ENCODE results near the gene PACRG.

DNA sequence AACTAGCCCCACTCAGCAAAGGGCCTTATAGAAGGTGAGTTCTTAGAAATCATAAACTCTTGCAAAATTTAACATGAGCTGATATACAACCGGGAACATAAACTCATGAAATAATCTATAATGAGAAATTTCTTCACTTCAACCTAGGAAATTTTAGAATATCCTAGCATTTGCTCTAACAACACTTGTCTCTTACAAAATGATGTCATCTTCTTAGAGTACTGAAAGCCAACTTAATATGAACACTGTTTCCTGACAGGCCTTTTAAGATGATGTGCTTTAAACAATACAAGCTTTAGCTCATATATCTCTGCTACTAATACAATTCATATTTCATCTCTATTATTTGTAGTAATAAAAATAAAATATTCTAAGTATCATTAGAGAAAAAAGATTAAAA is 932 bp downstream of the PACRG start:
- TF ChIP-seq, protein P1, sequence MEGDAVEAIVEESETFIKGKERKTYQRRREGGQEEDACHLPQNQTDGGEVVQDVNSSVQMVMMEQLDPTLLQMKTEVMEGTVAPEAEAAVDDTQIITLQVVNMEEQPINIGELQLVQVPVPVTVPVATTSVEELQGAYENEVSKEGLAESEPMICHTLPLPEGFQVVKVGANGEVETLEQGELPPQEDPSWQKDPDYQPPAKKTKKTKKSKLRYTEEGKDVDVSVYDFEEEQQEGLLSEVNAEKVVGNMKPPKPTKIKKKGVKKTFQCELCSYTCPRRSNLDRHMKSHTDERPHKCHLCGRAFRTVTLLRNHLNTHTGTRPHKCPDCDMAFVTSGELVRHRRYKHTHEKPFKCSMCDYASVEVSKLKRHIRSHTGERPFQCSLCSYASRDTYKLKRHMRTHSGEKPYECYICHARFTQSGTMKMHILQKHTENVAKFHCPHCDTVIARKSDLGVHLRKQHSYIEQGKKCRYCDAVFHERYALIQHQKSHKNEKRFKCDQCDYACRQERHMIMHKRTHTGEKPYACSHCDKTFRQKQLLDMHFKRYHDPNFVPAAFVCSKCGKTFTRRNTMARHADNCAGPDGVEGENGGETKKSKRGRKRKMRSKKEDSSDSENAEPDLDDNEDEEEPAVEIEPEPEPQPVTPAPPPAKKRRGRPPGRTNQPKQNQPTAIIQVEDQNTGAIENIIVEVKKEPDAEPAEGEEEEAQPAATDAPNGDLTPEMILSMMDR (conservative IDR thresholded peaks at IDR 0.05; ENCODE audit: low read depth in 2 of 2): no peak
- TF ChIP-seq, protein P2, sequence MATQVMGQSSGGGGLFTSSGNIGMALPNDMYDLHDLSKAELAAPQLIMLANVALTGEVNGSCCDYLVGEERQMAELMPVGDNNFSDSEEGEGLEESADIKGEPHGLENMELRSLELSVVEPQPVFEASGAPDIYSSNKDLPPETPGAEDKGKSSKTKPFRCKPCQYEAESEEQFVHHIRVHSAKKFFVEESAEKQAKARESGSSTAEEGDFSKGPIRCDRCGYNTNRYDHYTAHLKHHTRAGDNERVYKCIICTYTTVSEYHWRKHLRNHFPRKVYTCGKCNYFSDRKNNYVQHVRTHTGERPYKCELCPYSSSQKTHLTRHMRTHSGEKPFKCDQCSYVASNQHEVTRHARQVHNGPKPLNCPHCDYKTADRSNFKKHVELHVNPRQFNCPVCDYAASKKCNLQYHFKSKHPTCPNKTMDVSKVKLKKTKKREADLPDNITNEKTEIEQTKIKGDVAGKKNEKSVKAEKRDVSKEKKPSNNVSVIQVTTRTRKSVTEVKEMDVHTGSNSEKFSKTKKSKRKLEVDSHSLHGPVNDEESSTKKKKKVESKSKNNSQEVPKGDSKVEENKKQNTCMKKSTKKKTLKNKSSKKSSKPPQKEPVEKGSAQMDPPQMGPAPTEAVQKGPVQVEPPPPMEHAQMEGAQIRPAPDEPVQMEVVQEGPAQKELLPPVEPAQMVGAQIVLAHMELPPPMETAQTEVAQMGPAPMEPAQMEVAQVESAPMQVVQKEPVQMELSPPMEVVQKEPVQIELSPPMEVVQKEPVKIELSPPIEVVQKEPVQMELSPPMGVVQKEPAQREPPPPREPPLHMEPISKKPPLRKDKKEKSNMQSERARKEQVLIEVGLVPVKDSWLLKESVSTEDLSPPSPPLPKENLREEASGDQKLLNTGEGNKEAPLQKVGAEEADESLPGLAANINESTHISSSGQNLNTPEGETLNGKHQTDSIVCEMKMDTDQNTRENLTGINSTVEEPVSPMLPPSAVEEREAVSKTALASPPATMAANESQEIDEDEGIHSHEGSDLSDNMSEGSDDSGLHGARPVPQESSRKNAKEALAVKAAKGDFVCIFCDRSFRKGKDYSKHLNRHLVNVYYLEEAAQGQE (IDR thresholded peaks at IDR 0.05; ENCODE audit: unreplicated experiment): no peak
- no peak for TF ChIP-seq EZH2 (IDR thresholded peaks at IDR 0.05; ENCODE audit: low read depth, unreplicated experiment)
- no peak for TF ChIP-seq POLR2AphosphoS5 (IDR thresholded peaks at IDR 0.05; ENCODE audit: low read depth)
- no peak for TF ChIP-seq CREB1 (CRISPR knock-in tag; IDR thresholded peaks at IDR 0.05; ENCODE audit: low read depth)
- no peak for TF ChIP-seq NANOG (IDR thresholded peaks at IDR 0.05; ENCODE audit: borderline replicate concordance)
- TF ChIP-seq, protein P3, sequence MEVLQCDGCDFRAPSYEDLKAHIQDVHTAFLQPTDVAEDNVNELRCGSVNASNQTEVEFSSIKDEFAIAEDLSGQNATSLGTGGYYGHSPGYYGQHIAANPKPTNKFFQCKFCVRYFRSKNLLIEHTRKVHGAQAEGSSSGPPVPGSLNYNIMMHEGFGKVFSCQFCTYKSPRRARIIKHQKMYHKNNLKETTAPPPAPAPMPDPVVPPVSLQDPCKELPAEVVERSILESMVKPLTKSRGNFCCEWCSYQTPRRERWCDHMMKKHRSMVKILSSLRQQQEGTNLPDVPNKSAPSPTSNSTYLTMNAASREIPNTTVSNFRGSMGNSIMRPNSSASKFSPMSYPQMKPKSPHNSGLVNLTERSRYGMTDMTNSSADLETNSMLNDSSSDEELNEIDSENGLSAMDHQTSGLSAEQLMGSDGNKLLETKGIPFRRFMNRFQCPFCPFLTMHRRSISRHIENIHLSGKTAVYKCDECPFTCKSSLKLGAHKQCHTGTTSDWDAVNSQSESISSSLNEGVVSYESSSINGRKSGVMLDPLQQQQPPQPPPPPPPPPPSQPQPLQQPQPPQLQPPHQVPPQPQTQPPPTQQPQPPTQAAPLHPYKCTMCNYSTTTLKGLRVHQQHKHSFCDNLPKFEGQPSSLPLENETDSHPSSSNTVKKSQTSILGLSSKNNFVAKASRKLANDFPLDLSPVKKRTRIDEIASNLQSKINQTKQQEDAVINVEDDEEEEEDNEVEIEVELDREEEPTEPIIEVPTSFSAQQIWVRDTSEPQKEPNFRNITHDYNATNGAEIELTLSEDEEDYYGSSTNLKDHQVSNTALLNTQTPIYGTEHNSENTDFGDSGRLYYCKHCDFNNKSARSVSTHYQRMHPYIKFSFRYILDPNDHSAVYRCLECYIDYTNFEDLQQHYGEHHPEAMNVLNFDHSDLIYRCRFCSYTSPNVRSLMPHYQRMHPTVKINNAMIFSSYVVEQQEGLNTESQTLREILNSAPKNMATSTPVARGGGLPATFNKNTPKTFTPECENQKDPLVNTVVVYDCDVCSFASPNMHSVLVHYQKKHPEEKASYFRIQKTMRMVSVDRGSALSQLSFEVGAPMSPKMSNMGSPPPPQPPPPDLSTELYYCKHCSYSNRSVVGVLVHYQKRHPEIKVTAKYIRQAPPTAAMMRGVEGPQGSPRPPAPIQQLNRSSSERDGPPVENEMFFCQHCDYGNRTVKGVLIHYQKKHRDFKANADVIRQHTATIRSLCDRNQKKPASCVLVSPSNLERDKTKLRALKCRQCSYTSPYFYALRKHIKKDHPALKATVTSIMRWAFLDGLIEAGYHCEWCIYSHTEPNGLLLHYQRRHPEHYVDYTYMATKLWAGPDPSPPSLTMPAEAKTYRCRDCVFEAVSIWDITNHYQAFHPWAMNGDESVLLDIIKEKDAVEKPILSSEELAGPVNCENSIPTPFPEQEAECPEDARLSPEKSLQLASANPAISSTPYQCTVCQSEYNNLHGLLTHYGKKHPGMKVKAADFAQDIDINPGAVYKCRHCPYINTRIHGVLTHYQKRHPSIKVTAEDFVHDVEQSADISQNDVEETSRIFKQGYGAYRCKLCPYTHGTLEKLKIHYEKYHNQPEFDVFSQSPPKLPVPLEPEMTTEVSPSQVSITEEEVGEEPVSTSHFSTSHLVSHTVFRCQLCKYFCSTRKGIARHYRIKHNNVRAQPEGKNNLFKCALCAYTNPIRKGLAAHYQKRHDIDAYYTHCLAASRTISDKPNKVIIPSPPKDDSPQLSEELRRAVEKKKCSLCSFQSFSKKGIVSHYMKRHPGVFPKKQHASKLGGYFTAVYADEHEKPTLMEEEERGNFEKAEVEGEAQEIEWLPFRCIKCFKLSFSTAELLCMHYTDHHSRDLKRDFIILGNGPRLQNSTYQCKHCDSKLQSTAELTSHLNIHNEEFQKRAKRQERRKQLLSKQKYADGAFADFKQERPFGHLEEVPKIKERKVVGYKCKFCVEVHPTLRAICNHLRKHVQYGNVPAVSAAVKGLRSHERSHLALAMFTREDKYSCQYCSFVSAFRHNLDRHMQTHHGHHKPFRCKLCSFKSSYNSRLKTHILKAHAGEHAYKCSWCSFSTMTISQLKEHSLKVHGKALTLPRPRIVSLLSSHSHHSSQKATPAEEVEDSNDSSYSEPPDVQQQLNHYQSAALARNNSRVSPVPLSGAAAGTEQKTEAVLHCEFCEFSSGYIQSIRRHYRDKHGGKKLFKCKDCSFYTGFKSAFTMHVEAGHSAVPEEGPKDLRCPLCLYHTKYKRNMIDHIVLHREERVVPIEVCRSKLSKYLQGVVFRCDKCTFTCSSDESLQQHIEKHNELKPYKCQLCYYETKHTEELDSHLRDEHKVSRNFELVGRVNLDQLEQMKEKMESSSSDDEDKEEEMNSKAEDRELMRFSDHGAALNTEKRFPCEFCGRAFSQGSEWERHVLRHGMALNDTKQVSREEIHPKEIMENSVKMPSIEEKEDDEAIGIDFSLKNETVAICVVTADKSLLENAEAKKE (CRISPR knock-in tag; IDR thresholded peaks at IDR 0.05): no peak
